GM23338 (cell line): ENCODE results near the gene NCKIPSD. TPM values are rescaled to one million over a fixed set of nuclear protein-coding genes. Genes with fewer than 3 reads are reported as not detected.

ENCODE experiments used
- ATAC-seq: fragments of 200-7000 bp; cut with Tn5 transposase; 3 replicates; pipeline ENCODE4 v1.9.1; 2020
- DNase-seq: peaks from one replicate; pipeline ENCODE4 v3.0.0-alpha.2; 2015; ENCODE audit warnings: low spot score
- H2AFZ ChIP-seq: fragments of 200-600 bp; sonication (generic); 2 replicates; pipeline ENCODE4 v1.8.0; 2016; ENCODE audit warnings: antibody characterized with exemption, mild to moderate bottlenecking, moderate library complexity
- H3F3A ChIP-seq: fragments of 200-600 bp; sonication (generic); replicated peaks from 2 replicates; pipeline ENCODE4 v1.8.0; 2017; ENCODE audit warnings: antibody characterized with exemption, mixed run types, low read depth
- H3K27ac ChIP-seq: fragments of 200-600 bp; sonication (generic); 2 replicates; pipeline ENCODE4 v1.6.1; 2016; ENCODE audit warnings: low read depth
- H3K27me3 ChIP-seq: fragments of 200-600 bp; sonication (generic); 2 replicates; pipeline ENCODE4 v1.8.0; 2016; ENCODE audit warnings: mild to moderate bottlenecking, mixed run types, moderate library complexity; ENCODE audit not compliant: insufficient read depth
- H3K36me3 ChIP-seq: fragments of 200-600 bp; sonication (generic); 2 replicates; pipeline ENCODE4 v1.8.0; 2016; ENCODE audit warnings: mild to moderate bottlenecking; ENCODE audit not compliant: insufficient read depth
- H3K4me1 ChIP-seq: fragments of 200-600 bp; sonication (generic); 2 replicates; pipeline ENCODE4 v1.8.0; 2016; ENCODE audit warnings: mild to moderate bottlenecking, moderate library complexity; ENCODE audit not compliant: insufficient read depth
- H3K4me2 ChIP-seq: fragments of 200-600 bp; sonication (generic); 2 replicates; pipeline ENCODE4 v1.7.1; 2017; ENCODE audit warnings: mixed run types
- H3K4me3 ChIP-seq: fragments of 200-600 bp; sonication (generic); 2 replicates; pipeline ENCODE4 v1.6.1; 2016; ENCODE audit warnings: mixed run types
- H3K79me2 ChIP-seq: fragments of 200-600 bp; sonication (generic); replicated peaks from 2 replicates; pipeline ENCODE4 v1.8.0; 2017; ENCODE audit warnings: mild to moderate bottlenecking; ENCODE audit not compliant: insufficient read depth
- H3K9me2 ChIP-seq: fragments of 200-600 bp; sonication (generic); 2 replicates; pipeline ENCODE4 v1.8.0; 2017; ENCODE audit not compliant: insufficient read depth
- H4K20me1 ChIP-seq: fragments of 200-600 bp; sonication (generic); replicated peaks from 2 replicates; pipeline ENCODE4 v1.8.0; 2017; ENCODE audit warnings: mild to moderate bottlenecking; ENCODE audit not compliant: insufficient read depth
- H3K27ac Mint-ChIP-seq: 2 replicates; pipeline ENCODE4 v1.8.0; 2020; ENCODE audit warnings: inconsistent platforms, mild to moderate bottlenecking, moderate library complexity, mixed read lengths
- H3K27me3 Mint-ChIP-seq: 3 replicates; pipeline ENCODE4 v1.8.0; 2022; ENCODE audit warnings: low read depth, mild to moderate bottlenecking, moderate library complexity, mixed read lengths, inconsistent platforms; ENCODE audit not compliant: insufficient read depth, poor library complexity
- H3K36me3 Mint-ChIP-seq: 3 replicates; pipeline ENCODE4 v1.8.0; 2021; ENCODE audit warnings: low read depth, mild to moderate bottlenecking, inconsistent platforms, moderate library complexity, mixed read lengths
- H3K4me1 Mint-ChIP-seq: 3 replicates; pipeline ENCODE4 v1.8.0; 2020; ENCODE audit warnings: mild to moderate bottlenecking, inconsistent platforms, mixed read lengths
- H3K4me3 Mint-ChIP-seq: 3 replicates; pipeline ENCODE4 v1.8.0; 2021; ENCODE audit warnings: moderate library complexity, mild to moderate bottlenecking, inconsistent platforms, mixed read lengths
- H3K9me3 Mint-ChIP-seq: 3 replicates; pipeline ENCODE4 v1.8.0; 2020; ENCODE audit warnings: moderate library complexity, mild to moderate bottlenecking, inconsistent platforms, mixed read lengths
- ZNF331 ChIP-seq: fragments of 250-450 bp; sonication (Bioruptor Pico); IDR thresholded peaks from 2 replicates; pipeline ENCODE4 v1.5.0; 2020; ENCODE audit warnings: low read depth, mild to moderate bottlenecking, moderate library complexity
- polyA plus RNA-seq: library from polyadenylated mRNA; unstranded; fragments of >200 nt; fragmentation: Nextera tagmentation; extraction: Ambion mirVana; gene quantifications from 2 replicates; pipeline ENCODE4 v1.2.1, GENCODE V29; 2016
- total RNA-seq: library from RNA; depleted of rRNA; stranded (reverse); fragments of >200 nt; shearing (Covaris generic); gene quantifications from 2 replicates; pipeline ENCODE4 v1.2.3, GENCODE V29; 2014
- TF ChIP-seq, protein P1 (sequence below): fragments of 250-450 bp; sonication (Bioruptor Pico); IDR thresholded peaks from 2 replicates; pipeline ENCODE4 v1.5.0; 2020; ENCODE audit warnings: mild to moderate bottlenecking, moderate library complexity
- TF ChIP-seq, protein P2 (sequence below), 2 experiments: fragments of 200-600 bp in 1 of 2; sonication (generic) in 1 of 2; conservative IDR thresholded peaks; 2 replicates each; pipeline versions ENCODE4 v1.5.1 to v1.6.1; 2016 to 2017; ENCODE audit warnings: antibody characterized with exemption in 2 of 2, low read depth in 2 of 2, mild to moderate bottlenecking in 2 of 2, moderate library complexity in 1 of 2

Gene NCKIPSD
- total and polyA plus RNA-seq, 2 experiments from 2014 or later: 15.1 to 45.1 TPM

DNA sequence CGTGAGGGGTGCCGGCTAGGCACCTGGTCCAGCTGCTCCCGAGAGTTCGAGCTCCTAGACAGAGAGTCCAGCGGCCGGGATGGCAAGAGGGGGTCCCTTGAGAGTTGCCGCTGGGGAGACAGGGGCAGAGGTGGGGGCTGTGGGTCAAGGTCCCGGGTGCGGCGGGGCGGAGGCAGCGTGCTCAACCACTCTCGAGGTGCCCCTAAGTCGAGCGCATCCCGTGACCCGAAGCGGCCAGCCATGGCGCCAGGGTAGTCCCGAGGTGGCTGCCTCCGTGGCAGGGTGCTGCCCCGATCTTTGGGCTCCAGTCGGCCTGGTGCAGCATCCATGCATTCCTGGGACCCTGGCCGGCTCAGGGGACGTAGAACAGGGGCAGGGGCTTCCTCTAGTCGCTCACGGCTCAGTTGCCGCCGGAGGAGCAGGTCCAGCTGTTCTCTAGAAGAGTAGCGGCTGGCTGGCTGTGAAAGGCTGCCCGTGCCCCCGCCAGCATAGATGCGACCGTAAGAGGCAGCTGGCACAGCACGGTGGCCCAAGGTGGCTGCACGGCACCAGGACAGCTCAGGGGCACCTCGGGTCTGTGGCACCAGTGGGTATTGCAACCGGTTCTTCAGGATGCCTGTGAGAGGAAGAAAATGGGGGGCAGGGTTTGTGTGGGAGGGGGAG, 45.6 kb downstream of the NCKIPSD start:
- peaks cover 3% of the 10 kb centered on the region; the same call in 1 of the 2 replicates for H3F3A ChIP-seq
- H3K4me2 ChIP-seq: no peak overlapping the region
- H3K27me3 ChIP-seq: no peaks in the 10 kb centered on the region
- H3K4me3 Mint-ChIP-seq: no peak overlapping the region
- no peaks in the 10 kb centered on the region for H3K79me2 ChIP-seq
- peaks cover 17% of the 10 kb centered on the region for H3K27me3 Mint-ChIP-seq
- no peaks in the 10 kb centered on the region for H3K9me3 Mint-ChIP-seq
- no peak overlapping the region for H3K4me3 ChIP-seq
- H3K27ac Mint-ChIP-seq: no peak overlapping the region
- no peaks in the 10 kb centered on the region for H3K36me3 ChIP-seq
- ATAC-seq (no peak), DNase-seq (no peak)
- no peak overlapping the region for H2AFZ ChIP-seq
- no peaks in the 10 kb centered on the region for H4K20me1 ChIP-seq
- peaks cover 38% of the 10 kb centered on the region for H3K36me3 Mint-ChIP-seq
- H3K27ac ChIP-seq: no peak overlapping the region
- no peak for TF ChIP-seq ZNF331 (CRISPR knock-in tag)
- TF ChIP-seq, protein P1, sequence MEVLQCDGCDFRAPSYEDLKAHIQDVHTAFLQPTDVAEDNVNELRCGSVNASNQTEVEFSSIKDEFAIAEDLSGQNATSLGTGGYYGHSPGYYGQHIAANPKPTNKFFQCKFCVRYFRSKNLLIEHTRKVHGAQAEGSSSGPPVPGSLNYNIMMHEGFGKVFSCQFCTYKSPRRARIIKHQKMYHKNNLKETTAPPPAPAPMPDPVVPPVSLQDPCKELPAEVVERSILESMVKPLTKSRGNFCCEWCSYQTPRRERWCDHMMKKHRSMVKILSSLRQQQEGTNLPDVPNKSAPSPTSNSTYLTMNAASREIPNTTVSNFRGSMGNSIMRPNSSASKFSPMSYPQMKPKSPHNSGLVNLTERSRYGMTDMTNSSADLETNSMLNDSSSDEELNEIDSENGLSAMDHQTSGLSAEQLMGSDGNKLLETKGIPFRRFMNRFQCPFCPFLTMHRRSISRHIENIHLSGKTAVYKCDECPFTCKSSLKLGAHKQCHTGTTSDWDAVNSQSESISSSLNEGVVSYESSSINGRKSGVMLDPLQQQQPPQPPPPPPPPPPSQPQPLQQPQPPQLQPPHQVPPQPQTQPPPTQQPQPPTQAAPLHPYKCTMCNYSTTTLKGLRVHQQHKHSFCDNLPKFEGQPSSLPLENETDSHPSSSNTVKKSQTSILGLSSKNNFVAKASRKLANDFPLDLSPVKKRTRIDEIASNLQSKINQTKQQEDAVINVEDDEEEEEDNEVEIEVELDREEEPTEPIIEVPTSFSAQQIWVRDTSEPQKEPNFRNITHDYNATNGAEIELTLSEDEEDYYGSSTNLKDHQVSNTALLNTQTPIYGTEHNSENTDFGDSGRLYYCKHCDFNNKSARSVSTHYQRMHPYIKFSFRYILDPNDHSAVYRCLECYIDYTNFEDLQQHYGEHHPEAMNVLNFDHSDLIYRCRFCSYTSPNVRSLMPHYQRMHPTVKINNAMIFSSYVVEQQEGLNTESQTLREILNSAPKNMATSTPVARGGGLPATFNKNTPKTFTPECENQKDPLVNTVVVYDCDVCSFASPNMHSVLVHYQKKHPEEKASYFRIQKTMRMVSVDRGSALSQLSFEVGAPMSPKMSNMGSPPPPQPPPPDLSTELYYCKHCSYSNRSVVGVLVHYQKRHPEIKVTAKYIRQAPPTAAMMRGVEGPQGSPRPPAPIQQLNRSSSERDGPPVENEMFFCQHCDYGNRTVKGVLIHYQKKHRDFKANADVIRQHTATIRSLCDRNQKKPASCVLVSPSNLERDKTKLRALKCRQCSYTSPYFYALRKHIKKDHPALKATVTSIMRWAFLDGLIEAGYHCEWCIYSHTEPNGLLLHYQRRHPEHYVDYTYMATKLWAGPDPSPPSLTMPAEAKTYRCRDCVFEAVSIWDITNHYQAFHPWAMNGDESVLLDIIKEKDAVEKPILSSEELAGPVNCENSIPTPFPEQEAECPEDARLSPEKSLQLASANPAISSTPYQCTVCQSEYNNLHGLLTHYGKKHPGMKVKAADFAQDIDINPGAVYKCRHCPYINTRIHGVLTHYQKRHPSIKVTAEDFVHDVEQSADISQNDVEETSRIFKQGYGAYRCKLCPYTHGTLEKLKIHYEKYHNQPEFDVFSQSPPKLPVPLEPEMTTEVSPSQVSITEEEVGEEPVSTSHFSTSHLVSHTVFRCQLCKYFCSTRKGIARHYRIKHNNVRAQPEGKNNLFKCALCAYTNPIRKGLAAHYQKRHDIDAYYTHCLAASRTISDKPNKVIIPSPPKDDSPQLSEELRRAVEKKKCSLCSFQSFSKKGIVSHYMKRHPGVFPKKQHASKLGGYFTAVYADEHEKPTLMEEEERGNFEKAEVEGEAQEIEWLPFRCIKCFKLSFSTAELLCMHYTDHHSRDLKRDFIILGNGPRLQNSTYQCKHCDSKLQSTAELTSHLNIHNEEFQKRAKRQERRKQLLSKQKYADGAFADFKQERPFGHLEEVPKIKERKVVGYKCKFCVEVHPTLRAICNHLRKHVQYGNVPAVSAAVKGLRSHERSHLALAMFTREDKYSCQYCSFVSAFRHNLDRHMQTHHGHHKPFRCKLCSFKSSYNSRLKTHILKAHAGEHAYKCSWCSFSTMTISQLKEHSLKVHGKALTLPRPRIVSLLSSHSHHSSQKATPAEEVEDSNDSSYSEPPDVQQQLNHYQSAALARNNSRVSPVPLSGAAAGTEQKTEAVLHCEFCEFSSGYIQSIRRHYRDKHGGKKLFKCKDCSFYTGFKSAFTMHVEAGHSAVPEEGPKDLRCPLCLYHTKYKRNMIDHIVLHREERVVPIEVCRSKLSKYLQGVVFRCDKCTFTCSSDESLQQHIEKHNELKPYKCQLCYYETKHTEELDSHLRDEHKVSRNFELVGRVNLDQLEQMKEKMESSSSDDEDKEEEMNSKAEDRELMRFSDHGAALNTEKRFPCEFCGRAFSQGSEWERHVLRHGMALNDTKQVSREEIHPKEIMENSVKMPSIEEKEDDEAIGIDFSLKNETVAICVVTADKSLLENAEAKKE (CRISPR knock-in tag): no peak
- H3K9me2 ChIP-seq: no peaks in the 10 kb centered on the region
- H3K4me1 Mint-ChIP-seq: peaks cover 24% of the 10 kb centered on the region
- peaks cover 12% of the 10 kb centered on the region for H3K4me1 ChIP-seq

DNA sequence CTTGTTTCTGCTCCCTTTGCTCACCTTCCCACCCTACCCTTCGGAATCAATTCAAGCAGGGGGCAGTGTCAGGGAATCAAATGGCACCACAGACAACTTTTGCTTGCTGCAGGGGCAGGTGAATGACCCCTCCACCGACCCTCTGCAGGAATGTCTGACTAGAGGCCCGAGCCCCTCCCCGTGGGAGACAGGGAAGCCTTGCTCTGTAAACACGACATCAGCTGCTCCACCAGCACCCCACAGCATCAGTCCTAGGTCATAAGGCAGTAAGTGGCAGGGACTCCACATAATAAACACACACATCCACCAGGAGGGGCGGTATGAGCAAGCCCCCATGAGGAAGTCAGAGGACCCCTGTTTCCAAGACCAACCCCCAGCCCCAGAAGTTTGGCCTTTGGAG, 48.4 kb downstream of the NCKIPSD start:
- no peak overlapping the region for H2AFZ ChIP-seq
- no peaks in the 10 kb centered on the region; the same call in 1 of the 2 replicates for H4K20me1 ChIP-seq
- TF ChIP-seq, protein P2, sequence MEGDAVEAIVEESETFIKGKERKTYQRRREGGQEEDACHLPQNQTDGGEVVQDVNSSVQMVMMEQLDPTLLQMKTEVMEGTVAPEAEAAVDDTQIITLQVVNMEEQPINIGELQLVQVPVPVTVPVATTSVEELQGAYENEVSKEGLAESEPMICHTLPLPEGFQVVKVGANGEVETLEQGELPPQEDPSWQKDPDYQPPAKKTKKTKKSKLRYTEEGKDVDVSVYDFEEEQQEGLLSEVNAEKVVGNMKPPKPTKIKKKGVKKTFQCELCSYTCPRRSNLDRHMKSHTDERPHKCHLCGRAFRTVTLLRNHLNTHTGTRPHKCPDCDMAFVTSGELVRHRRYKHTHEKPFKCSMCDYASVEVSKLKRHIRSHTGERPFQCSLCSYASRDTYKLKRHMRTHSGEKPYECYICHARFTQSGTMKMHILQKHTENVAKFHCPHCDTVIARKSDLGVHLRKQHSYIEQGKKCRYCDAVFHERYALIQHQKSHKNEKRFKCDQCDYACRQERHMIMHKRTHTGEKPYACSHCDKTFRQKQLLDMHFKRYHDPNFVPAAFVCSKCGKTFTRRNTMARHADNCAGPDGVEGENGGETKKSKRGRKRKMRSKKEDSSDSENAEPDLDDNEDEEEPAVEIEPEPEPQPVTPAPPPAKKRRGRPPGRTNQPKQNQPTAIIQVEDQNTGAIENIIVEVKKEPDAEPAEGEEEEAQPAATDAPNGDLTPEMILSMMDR (conservative IDR thresholded peaks at IDR 0.05; ENCODE audit: low read depth in 2 of 2): 0 out of 4 replicates have a peak, but pooled peaks have one; percentile 8 to 16
- TF ChIP-seq ZNF331 (CRISPR knock-in tag): no peak
- no peaks in the 10 kb centered on the region for H3K9me3 Mint-ChIP-seq
- peak overlapping the region; percentile 92 for H3K27ac Mint-ChIP-seq
- peak overlapping the region; percentile 91; the same call in 1 of the 2 replicates for H3K27ac ChIP-seq
- peaks cover 33% of the 10 kb centered on the region for H3K4me1 Mint-ChIP-seq
- peaks cover 3% of the 10 kb centered on the region; the same call in 1 of the 2 replicates for H3F3A ChIP-seq
- ATAC-seq (no peak), DNase-seq (peak; percentile 43)
- no peaks in the 10 kb centered on the region for H3K9me2 ChIP-seq
- H3K4me3 ChIP-seq: no peak overlapping the region
- peaks cover 4% of the 10 kb centered on the region; the same call in 1 of the 2 replicates for H3K36me3 ChIP-seq
- peaks cover 14% of the 10 kb centered on the region for H3K27me3 Mint-ChIP-seq
- H3K79me2 ChIP-seq: peaks cover 10% of the 10 kb centered on the region
- H3K4me1 ChIP-seq: peaks cover 12% of the 10 kb centered on the region
- peak overlapping the region; percentile 89 for H3K4me3 Mint-ChIP-seq
- no peak overlapping the region for H3K4me2 ChIP-seq
- no peaks in the 10 kb centered on the region for H3K27me3 ChIP-seq
- peaks cover 31% of the 10 kb centered on the region for H3K36me3 Mint-ChIP-seq
